Testis (tissue), 3 donors: ENCODE measurements around the gene SUSD3. TPM values are rescaled to one million over a fixed set of nuclear protein-coding genes. Genes with fewer than 3 reads are reported as not detected.
"Not testable (repeated sequence)": the region's sequence is repeated elsewhere in the genome, so short reads cannot be mapped to it uniquely, and the experiment has no call there.

Experiments used
- DNase-seq: peaks from one replicate; pipeline ENCODE4 v3.0.0-alpha.2; 2019
- H3K27ac ChIP-seq, 2 donors: fragments of 200-600 bp; sonication (generic); one replicate each; pipeline ENCODE4 v1.5.1; 2019
- H3K27me3 ChIP-seq: fragments of 200-600 bp; sonication (generic); one replicate; pipeline ENCODE4 v1.5.1; 2019
- H3K36me3 ChIP-seq: fragments of 200-600 bp; sonication (generic); one replicate; pipeline ENCODE4 v1.5.1; 2017; ENCODE audit warnings: low read depth; ENCODE audit errors: missing control alignments
- H3K4me1 ChIP-seq: fragments of 200-600 bp; sonication (generic); one replicate; pipeline ENCODE4 v1.5.1; 2019
- H3K4me3 ChIP-seq, 2 donors: fragments of 200-600 bp; sonication (generic); one replicate each; pipeline ENCODE4 v1.5.1; 2017 to 2019
- H3K9me3 ChIP-seq: fragments of 200-600 bp; sonication (generic); one replicate; pipeline ENCODE4 v1.5.1; 2017
- CTCF ChIP-seq, 3 experiments: fragments of 450-650 bp in 2 of 3; fragments of 200-600 bp in 1 of 3; sonication (generic) in 1 of 3; IDR thresholded peaks; one replicate each; pipeline ENCODE4 v1.5.1; 2016 to 2019; ENCODE audit warnings: antibody characterized with exemption in 3 of 3, mild to moderate bottlenecking in 2 of 3, moderate library complexity in 1 of 3
- POLR2A ChIP-seq: fragments of 450-650 bp; IDR thresholded peaks from one replicate; pipeline ENCODE4 v1.6.1; 2017; ENCODE audit warnings: antibody characterized with exemption, mild to moderate bottlenecking, moderate library complexity
- WGBS, 2 donors: methylation state at CpG; one replicate each; pipeline ENCODE4 v1.1.5; 2018; 5-methylcytosine and 5-hydroxymethylcytosine counted together
- intact Hi-C: fragments of 100-400 bp; cut with DNase I; formaldehyde crosslinking; loops from one replicate; pipeline ENCODE4 v1.15.1; 2023; ENCODE audit warnings: low total_unique reads
- polyA plus RNA-seq: library from polyadenylated mRNA; stranded (reverse); fragments of 350-450 nt; fragmentation: Illumina TruSeq; extraction: RNeasy Lipid Tissue Mini Kit (QIAGEN cat#74804); gene quantifications from one replicate; pipeline ENCODE4 v1.2.3, GENCODE V29; 2014; ENCODE audit warnings: low read depth, low replicate concordance; ENCODE audit not compliant: insufficient read depth
- total RNA-seq, 2 donors: library from RNA; depleted of rRNA; stranded (reverse); fragments of >200 nt; gene quantifications; one replicate each; pipeline ENCODE4 v1.2.3, GENCODE V29; 2016

Gene SUSD3
- total and polyA plus RNA-seq, 3 donors from 2014 or later, result 172 to 537 (median 282) TPM

- DNase-seq, result no peak
- no peak overlapping the region for H3K4me3 ChIP-seq
- intact Hi-C loops, result no loop called here
- 88 to 100% methylated on average over 1 to 8 of the region's 8 CpGs for WGBS, 2 donors
- H3K36me3 ChIP-seq, result no peaks in the 10 kb centered on the region
- TF ChIP-seq CTCF (IDR thresholded peaks at IDR 0.05) (no peak), POLR2A (no peak)
- H3K4me1 ChIP-seq, result peaks cover 15% of the 10 kb centered on the region
- H3K27ac ChIP-seq, result no peak overlapping the region
- H3K9me3 ChIP-seq, result no peaks in the 10 kb centered on the region
- H3K27me3 ChIP-seq, result no peaks in the 10 kb centered on the region
Measured at GRCh38 chr9:93011114-93011513, 47.4 kb upstream of the SUSD3 start.

GRCh38 chr9:93012963-93013855, 45.3 kb upstream of the SUSD3 start:
- no peaks in the 10 kb centered on the region for H3K9me3 ChIP-seq
- TF ChIP-seq POLR2A, result no peak
- TF ChIP-seq CTCF (IDR thresholded peaks at IDR 0.05), result no peak
- no peaks in the 10 kb centered on the region for H3K36me3 ChIP-seq
- H3K27me3 ChIP-seq, result no peaks in the 10 kb centered on the region
- no peak overlapping the region for H3K4me3 ChIP-seq
- H3K4me1 ChIP-seq, result peaks cover 11% of the 10 kb centered on the region
- intact Hi-C loops, result no loop called here
- H3K27ac ChIP-seq, result no peak overlapping the region
- 91 to 96% methylated on average over 12 to 14 of the region's 14 CpGs for WGBS, 2 donors
- peak; percentile 7 for DNase-seq

GRCh38 chr9:93013856-93014582, 44.5 kb upstream of the SUSD3 start:
- 83 to 86% methylated on average over 11 to 13 of the region's 13 CpGs for WGBS, 2 donors
- TF ChIP-seq POLR2A (no peak), CTCF (IDR thresholded peaks at IDR 0.05) (no peak)
- intact Hi-C loops, result no loop called here
- Histone ChIP-seq H3K36me3 (no peaks in the 10 kb centered on the region), H3K4me1 (peaks cover 11% of the 10 kb centered on the region), H3K9me3 (no peaks in the 10 kb centered on the region), H3K27me3 (no peaks in the 10 kb centered on the region), H3K4me3 (no peak overlapping the region), H3K27ac (no peak overlapping the region)
- peak; percentile 11 for DNase-seq

- H3K4me3 ChIP-seq, H3K27ac ChIP-seq, intact Hi-C loops, H3K9me3 ChIP-seq, DNase-seq, H3K4me1 ChIP-seq, H3K36me3 ChIP-seq, H3K27me3 ChIP-seq: not testable (repeated sequence)
- whole genome bisulfite sequencing, 2 donors, result 93 to 95% methylated on average over 8 to 10 of the region's 10 CpGs
Measured at GRCh38 chr9:93015190-93015589, 43.3 kb upstream of the SUSD3 start.

GRCh38 chr9:93017621-93018020, 40.9 kb upstream of the SUSD3 start:
- 92 to 95% methylated on average over 5 to 9 of the region's 9 CpGs for WGBS, 2 donors
- no peak overlapping the region for H3K4me3 ChIP-seq
- H3K36me3 ChIP-seq, result no peaks in the 10 kb centered on the region
- H3K27ac ChIP-seq, result no peak overlapping the region
- intact Hi-C loops, result no loop called here
- no peaks in the 10 kb centered on the region for H3K27me3 ChIP-seq
- no peaks in the 10 kb centered on the region for H3K9me3 ChIP-seq
- DNase-seq, result no peak
- no peaks in the 10 kb centered on the region for H3K4me1 ChIP-seq
- TF ChIP-seq CTCF (IDR thresholded peaks at IDR 0.05), result no peak
- TF ChIP-seq POLR2A, result no peak
